ENCODE results near the gene ASCL4.
"Not testable (repeated sequence)": the region's sequence is repeated elsewhere in the genome, so short reads cannot be mapped to it uniquely, and the experiment has no call there.

The ASCL4 gene, protein sequence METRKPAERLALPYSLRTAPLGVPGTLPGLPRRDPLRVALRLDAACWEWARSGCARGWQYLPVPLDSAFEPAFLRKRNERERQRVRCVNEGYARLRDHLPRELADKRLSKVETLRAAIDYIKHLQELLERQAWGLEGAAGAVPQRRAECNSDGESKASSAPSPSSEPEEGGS

DNA sequence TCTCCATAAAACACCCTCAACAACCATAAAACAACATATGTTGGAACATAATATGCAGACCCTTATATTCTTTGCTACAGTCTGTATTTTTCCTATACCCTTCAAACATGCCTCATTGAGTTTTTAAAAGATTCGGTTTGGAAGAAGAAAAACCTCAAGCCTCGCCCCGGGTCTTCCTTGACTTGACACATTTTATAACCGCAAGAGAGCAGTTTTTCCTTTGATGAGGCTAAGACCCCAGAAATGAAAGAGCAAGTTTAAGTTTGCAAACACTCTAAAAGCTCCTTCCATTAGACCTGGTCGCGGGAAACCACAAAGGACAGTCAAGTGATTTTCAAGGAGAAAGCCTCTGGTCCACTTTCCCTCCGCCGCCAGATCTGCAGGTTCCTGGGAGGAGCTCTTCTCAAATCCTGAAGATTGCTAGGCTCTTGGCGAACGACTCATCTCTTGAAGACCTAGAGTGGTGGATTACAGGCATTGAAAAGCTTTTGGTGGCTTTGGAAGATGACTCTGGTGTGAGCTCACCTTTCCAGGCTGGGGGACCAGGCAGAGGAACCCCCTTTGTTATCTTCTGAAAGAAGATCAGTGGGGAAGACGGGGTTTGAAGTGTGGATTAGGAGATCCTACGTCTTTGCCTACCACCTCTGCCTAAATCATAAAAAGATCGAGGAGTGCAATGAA, at the start of gene ASCL4:
Gene ASCL4, plus strand, starts transcription at position 356 of the 681 bp plus-strand sequence. CDS start 515 bp downstream, outside the sequence.
- peaks cover 64% of the 10 kb centered on the region for H3K27me3 ChIP-seq (ENCODE audit: insufficient read depth, low read length)
- peaks cover 2% of the 10 kb centered on the region for H3K9me3 ChIP-seq (ENCODE audit: low read length)
- H3K4me3 ChIP-seq (ENCODE audit: low read length) = peak within 1 kb of the TSS; percentile 28
- H2AFZ ChIP-seq (ENCODE audit: low read depth, low read length) = peak within 1 kb of the TSS; percentile 41
- H3K36me3 ChIP-seq (ENCODE audit: insufficient read depth, low read length) = no peaks in the 10 kb centered on the region
- no peaks in the 10 kb centered on the region for H3K4me1 ChIP-seq (ENCODE audit: insufficient read depth, low read length)

DNA sequence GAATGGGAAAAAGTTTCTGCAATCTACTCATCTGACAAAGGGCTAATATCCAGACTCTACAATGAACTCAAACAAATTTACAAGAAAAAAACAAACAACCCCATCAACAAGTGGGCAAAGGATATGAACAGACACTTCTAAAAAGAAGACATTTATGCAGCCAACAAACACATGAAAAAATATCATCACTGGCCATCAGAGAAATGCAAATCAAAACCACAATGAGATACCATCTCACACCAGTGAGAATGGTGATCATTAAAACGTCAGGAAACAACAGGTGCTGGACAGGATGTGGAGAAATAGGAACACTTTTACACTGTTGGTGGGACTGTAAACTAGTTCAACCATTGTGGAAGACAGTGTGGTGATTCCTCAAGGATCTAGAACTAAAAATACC, 47.2 kb upstream of the ASCL4 start:
- H3K4me3 ChIP-seq (ENCODE audit: low read length); H2AFZ ChIP-seq (ENCODE audit: low read depth, low read length); H3K27me3 ChIP-seq (ENCODE audit: insufficient read depth, low read length); H3K4me1 ChIP-seq (ENCODE audit: insufficient read depth, low read length); H3K36me3 ChIP-seq (ENCODE audit: insufficient read depth, low read length); H3K9me3 ChIP-seq (ENCODE audit: low read length): not testable (repeated sequence)

DNA sequence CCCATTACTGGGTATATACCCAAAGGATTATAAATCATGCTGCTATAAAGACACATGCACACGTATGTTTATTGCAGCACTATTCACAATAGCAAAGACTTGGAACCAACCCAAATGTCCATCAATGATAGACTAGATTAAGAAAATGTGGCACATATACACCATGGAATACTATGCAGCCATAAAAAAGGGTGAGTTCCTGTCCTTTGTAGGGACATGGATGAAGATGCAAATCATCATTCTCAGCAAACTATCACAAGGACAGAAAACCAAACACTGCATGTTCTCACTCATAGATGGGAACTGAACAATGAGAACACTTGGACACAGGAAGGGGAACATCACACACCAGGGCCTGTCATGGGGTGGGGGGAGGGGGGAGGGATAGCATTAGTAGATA, 46.8 kb upstream of the ASCL4 start:
- not testable (repeated sequence) for H3K27me3 ChIP-seq (ENCODE audit: insufficient read depth, low read length); H3K36me3 ChIP-seq (ENCODE audit: insufficient read depth, low read length); H3K9me3 ChIP-seq (ENCODE audit: low read length); H2AFZ ChIP-seq (ENCODE audit: low read depth, low read length); H3K4me3 ChIP-seq (ENCODE audit: low read length); H3K4me1 ChIP-seq (ENCODE audit: insufficient read depth, low read length)

GRCh38 chr12:107730618-107731341, 43.7 kb upstream of the ASCL4 start:
- Histone ChIP-seq H3K4me1 (ENCODE audit: insufficient read depth, low read length) (no peaks in the 10 kb centered on the region), H3K36me3 (ENCODE audit: insufficient read depth, low read length) (peaks cover 37% of the 10 kb centered on the region), H3K9me3 (ENCODE audit: low read length) (no peaks in the 10 kb centered on the region), H3K4me3 (ENCODE audit: low read length) (no peak overlapping the region), H3K27me3 (ENCODE audit: insufficient read depth, low read length) (no peaks in the 10 kb centered on the region), H2AFZ (ENCODE audit: low read depth, low read length) (no peak overlapping the region)

DNA sequence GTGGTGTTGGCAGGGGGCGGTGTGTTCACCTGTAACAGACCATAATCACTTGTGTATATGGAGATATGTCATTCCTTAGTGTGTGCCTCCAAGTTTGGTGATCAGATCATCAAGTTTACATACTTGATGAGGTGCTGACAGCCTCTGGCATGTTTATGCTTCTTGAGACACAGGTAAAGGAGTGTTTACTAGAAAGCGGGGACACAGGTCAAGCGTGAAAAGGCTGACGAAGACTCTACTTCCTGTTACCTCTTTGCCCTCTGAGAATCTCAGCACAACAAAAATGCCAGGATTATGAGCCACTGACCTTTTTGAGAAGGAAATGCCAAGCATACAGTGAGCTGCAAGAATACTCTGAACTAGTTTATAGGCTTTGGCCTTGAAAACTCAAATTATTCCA, 43.1 kb upstream of the ASCL4 start:
- H3K9me3 ChIP-seq (ENCODE audit: low read length) = no peaks in the 10 kb centered on the region

GRCh38 chr12:107732365-107732764, 42.1 kb upstream of the ASCL4 start:
- Histone ChIP-seq H3K36me3 (ENCODE audit: insufficient read depth, low read length) (peaks cover 53% of the 10 kb centered on the region), H3K27me3 (ENCODE audit: insufficient read depth, low read length) (no peaks in the 10 kb centered on the region), H2AFZ (ENCODE audit: low read depth, low read length) (no peak overlapping the region), H3K4me1 (ENCODE audit: insufficient read depth, low read length) (no peaks in the 10 kb centered on the region), H3K4me3 (ENCODE audit: low read length) (no peak overlapping the region), H3K9me3 (ENCODE audit: low read length) (no peaks in the 10 kb centered on the region)

More for the DNA sequence above, 43.1 kb upstream of the ASCL4 start:
- Histone ChIP-seq H3K36me3 (ENCODE audit: insufficient read depth, low read length) (peaks cover 43% of the 10 kb centered on the region), H3K27me3 (ENCODE audit: insufficient read depth, low read length) (no peaks in the 10 kb centered on the region), H3K4me3 (ENCODE audit: low read length) (no peak overlapping the region), H2AFZ (ENCODE audit: low read depth, low read length) (no peak overlapping the region), H3K4me1 (ENCODE audit: insufficient read depth, low read length) (no peaks in the 10 kb centered on the region)

DNA sequence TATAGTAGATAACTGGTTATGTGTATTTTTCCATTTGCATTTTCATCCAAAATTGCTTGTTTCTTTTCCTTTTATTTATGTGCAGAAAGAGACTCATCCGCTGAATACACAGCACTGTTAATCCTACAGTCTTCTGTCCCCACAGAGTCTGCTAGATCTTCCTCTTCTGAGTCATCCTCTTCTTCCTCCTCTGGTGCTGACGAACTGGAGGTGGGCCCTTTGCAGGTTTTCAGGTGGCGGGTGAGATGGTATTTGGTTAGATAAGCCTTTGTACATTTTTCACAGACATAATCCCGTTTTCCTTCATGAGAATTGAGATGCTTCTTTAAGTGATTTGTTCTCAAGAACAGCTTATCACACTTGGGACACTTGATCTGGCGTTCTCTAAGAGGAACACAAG, 40.4 kb upstream of the ASCL4 start:
- no peak overlapping the region for H3K4me3 ChIP-seq (ENCODE audit: low read length)
- no peak overlapping the region for H2AFZ ChIP-seq (ENCODE audit: low read depth, low read length)
- no peaks in the 10 kb centered on the region for H3K4me1 ChIP-seq (ENCODE audit: insufficient read depth, low read length)
- peaks cover 71% of the 10 kb centered on the region for H3K36me3 ChIP-seq (ENCODE audit: insufficient read depth, low read length)
- no peaks in the 10 kb centered on the region for H3K9me3 ChIP-seq (ENCODE audit: low read length)
- H3K27me3 ChIP-seq (ENCODE audit: insufficient read depth, low read length) = no peaks in the 10 kb centered on the region

- Histone ChIP-seq H3K27me3 (ENCODE audit: insufficient read depth, low read length) (no peaks in the 10 kb centered on the region), H3K36me3 (ENCODE audit: insufficient read depth, low read length) (peaks cover 86% of the 10 kb centered on the region), H2AFZ (ENCODE audit: low read depth, low read length) (no peak overlapping the region), H3K4me1 (ENCODE audit: insufficient read depth, low read length) (no peaks in the 10 kb centered on the region), H3K4me3 (ENCODE audit: low read length) (no peak overlapping the region), H3K9me3 (ENCODE audit: low read length) (no peaks in the 10 kb centered on the region)
Measured at GRCh38 chr12:107735763-107736162, 38.7 kb upstream of the ASCL4 start.

- no peak overlapping the region for H3K4me3 ChIP-seq (ENCODE audit: low read length)
- no peaks in the 10 kb centered on the region for H3K4me1 ChIP-seq (ENCODE audit: insufficient read depth, low read length)
- H3K27me3 ChIP-seq (ENCODE audit: insufficient read depth, low read length) = no peaks in the 10 kb centered on the region
- peaks cover 98% of the 10 kb centered on the region for H3K36me3 ChIP-seq (ENCODE audit: insufficient read depth, low read length)
- no peaks in the 10 kb centered on the region for H3K9me3 ChIP-seq (ENCODE audit: low read length)
- H2AFZ ChIP-seq (ENCODE audit: low read depth, low read length) = no peak overlapping the region
Measured at GRCh38 chr12:107736914-107737313, 37.6 kb upstream of the ASCL4 start.

- Histone ChIP-seq H2AFZ (ENCODE audit: low read depth, low read length) (no peak overlapping the region), H3K27me3 (ENCODE audit: insufficient read depth, low read length) (no peaks in the 10 kb centered on the region), H3K36me3 (ENCODE audit: insufficient read depth, low read length) (peaks cover 93% of the 10 kb centered on the region), H3K4me1 (ENCODE audit: insufficient read depth, low read length) (no peaks in the 10 kb centered on the region), H3K4me3 (ENCODE audit: low read length) (no peak overlapping the region), H3K9me3 (ENCODE audit: low read length) (no peaks in the 10 kb centered on the region)
Measured at GRCh38 chr12:107748472-107748871, 26.0 kb upstream of the ASCL4 start.

DNA sequence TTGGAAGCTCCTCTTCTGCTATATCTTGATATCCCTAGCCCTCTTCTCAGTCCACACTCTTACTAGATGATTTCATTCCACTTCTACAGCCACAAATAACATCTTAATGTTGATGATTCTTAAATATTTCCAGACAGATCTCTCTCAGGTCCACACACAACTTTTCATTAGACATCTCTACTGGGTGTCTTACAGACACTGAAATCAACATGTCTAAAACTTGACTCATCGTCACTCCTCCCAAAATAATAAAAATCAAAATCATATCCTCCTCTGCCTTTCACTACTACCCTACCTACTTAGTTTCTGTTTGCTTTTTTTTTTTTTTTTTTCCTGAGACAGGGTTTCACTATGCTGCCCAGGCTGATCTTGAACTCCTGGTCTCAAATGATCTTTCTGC, 25.4 kb upstream of the ASCL4 start:
- H3K9me3 ChIP-seq (ENCODE audit: low read length) = no peaks in the 10 kb centered on the region
- no peak overlapping the region for H2AFZ ChIP-seq (ENCODE audit: low read depth, low read length)
- no peak overlapping the region for H3K4me3 ChIP-seq (ENCODE audit: low read length)
- H3K4me1 ChIP-seq (ENCODE audit: insufficient read depth, low read length) = no peaks in the 10 kb centered on the region
- no peaks in the 10 kb centered on the region for H3K27me3 ChIP-seq (ENCODE audit: insufficient read depth, low read length)
- H3K36me3 ChIP-seq (ENCODE audit: insufficient read depth, low read length) = peaks cover 92% of the 10 kb centered on the region

GRCh38 chr12:107759410-107759809, 15.1 kb upstream of the ASCL4 start:
- peaks cover 33% of the 10 kb centered on the region for H3K36me3 ChIP-seq (ENCODE audit: insufficient read depth, low read length)
- H3K4me3 ChIP-seq (ENCODE audit: low read length) = peak overlapping the region; percentile 100

GRCh38 chr12:107760207-107760808, 14.2 kb upstream of the ASCL4 start:
- peaks cover 4% of the 10 kb centered on the region for H3K27me3 ChIP-seq (ENCODE audit: insufficient read depth, low read length)
- H3K9me3 ChIP-seq (ENCODE audit: low read length) = no peaks in the 10 kb centered on the region
- H3K4me1 ChIP-seq (ENCODE audit: insufficient read depth, low read length) = peaks cover 25% of the 10 kb centered on the region
- H2AFZ ChIP-seq (ENCODE audit: low read depth, low read length) = no peak overlapping the region
- H3K4me3 ChIP-seq (ENCODE audit: low read length) = peak overlapping the region; percentile 100
- H3K36me3 ChIP-seq (ENCODE audit: insufficient read depth, low read length) = peaks cover 25% of the 10 kb centered on the region

More at GRCh38 chr12:107759410-107759809, 15.1 kb upstream of the ASCL4 start:
- Histone ChIP-seq H3K27me3 (ENCODE audit: insufficient read depth, low read length) (no peaks in the 10 kb centered on the region), H3K4me1 (ENCODE audit: insufficient read depth, low read length) (peaks cover 25% of the 10 kb centered on the region), H2AFZ (ENCODE audit: low read depth, low read length) (no peak overlapping the region), H3K9me3 (ENCODE audit: low read length) (no peaks in the 10 kb centered on the region)

Measured in neuron (in vitro differentiated cells).